Mesothelial cell of epicardium (in vitro differentiated cells): Measurements from ENCODE around the gene SUOX. TPM values are rescaled to one million over a fixed set of nuclear protein-coding genes. Genes with fewer than 3 reads are reported as not detected.
"Not testable (repeated sequence)": the region's sequence is repeated elsewhere in the genome, so short reads cannot be mapped to it uniquely, and the experiment has no call there.

Experiments used
- DNase-seq, 2 experiments: peaks; one replicate each; pipeline ENCODE4 v3.0.0; 2021; ENCODE audit warnings: low spot score in 2 of 2; ENCODE audit not compliant: unreplicated experiment in 2 of 2
- H3K27ac Mint-ChIP-seq: 2 replicates; pipeline ENCODE4 v1.8.0; 2021; ENCODE audit warnings: mixed read lengths
- H3K27me3 Mint-ChIP-seq: 2 replicates; pipeline ENCODE4 v1.8.0; 2021; ENCODE audit warnings: low read depth, mixed read lengths
- H3K36me3 Mint-ChIP-seq: 2 replicates; pipeline ENCODE4 v1.8.0; 2021; ENCODE audit warnings: mixed read lengths
- H3K4me1 Mint-ChIP-seq: 2 replicates; pipeline ENCODE4 v1.8.0; 2021; ENCODE audit warnings: mixed read lengths
- H3K4me3 Mint-ChIP-seq: 2 replicates; pipeline ENCODE4 v1.8.0; 2021; ENCODE audit warnings: mild to moderate bottlenecking, moderate library complexity, mixed read lengths
- H3K9me3 Mint-ChIP-seq: 2 replicates; pipeline ENCODE4 v1.8.0; 2021; ENCODE audit warnings: mixed read lengths
- total RNA-seq: library from RNA; stranded (reverse); gene quantifications from 3 replicates; pipeline ENCODE4 v1.2.1, GENCODE V29; 2021
- TF ChIP-seq, protein P1 (sequence below): fragments of 200-600 bp; sonication (generic); IDR thresholded peaks from one replicate; pipeline ENCODE4 v1.5.0; 2021; ENCODE audit warnings: antibody characterized with exemption; ENCODE audit not compliant: unreplicated experiment

SUOX gene
- total RNA-seq, 1 donor from 2014 or later = 38.9 TPM

DNA sequence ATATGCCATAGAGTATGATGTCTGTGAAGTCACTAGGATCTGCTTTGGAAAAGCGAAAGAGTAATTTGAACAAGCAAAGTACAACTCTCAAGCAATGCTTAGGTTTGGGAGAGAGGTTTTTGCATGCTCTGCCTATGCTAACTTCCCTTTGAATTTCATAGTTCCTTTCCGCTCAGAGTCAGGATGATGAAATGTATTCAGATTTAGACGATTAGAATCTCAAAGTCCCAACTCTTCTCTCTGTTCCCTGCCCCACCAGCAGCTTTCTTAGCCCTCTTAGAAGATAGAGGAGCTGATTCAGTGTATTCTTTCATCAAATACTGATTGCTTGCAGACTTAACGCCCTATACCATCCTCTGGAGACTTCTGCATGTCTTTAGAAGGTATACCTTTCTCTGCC, 11.7 kb upstream of the SUOX start:
- Mint-ChIP-seq H3K4me3 (no peak overlapping the region), H3K9me3 (no peaks in the 10 kb centered on the region), H3K27me3 (no peaks in the 10 kb centered on the region), H3K4me1 (no peaks in the 10 kb centered on the region), H3K27ac (no peak overlapping the region), H3K36me3 (peaks cover 27% of the 10 kb centered on the region)
- DNase-seq = no peak
- TF ChIP-seq, protein P1, sequence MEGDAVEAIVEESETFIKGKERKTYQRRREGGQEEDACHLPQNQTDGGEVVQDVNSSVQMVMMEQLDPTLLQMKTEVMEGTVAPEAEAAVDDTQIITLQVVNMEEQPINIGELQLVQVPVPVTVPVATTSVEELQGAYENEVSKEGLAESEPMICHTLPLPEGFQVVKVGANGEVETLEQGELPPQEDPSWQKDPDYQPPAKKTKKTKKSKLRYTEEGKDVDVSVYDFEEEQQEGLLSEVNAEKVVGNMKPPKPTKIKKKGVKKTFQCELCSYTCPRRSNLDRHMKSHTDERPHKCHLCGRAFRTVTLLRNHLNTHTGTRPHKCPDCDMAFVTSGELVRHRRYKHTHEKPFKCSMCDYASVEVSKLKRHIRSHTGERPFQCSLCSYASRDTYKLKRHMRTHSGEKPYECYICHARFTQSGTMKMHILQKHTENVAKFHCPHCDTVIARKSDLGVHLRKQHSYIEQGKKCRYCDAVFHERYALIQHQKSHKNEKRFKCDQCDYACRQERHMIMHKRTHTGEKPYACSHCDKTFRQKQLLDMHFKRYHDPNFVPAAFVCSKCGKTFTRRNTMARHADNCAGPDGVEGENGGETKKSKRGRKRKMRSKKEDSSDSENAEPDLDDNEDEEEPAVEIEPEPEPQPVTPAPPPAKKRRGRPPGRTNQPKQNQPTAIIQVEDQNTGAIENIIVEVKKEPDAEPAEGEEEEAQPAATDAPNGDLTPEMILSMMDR = no peak

DNA sequence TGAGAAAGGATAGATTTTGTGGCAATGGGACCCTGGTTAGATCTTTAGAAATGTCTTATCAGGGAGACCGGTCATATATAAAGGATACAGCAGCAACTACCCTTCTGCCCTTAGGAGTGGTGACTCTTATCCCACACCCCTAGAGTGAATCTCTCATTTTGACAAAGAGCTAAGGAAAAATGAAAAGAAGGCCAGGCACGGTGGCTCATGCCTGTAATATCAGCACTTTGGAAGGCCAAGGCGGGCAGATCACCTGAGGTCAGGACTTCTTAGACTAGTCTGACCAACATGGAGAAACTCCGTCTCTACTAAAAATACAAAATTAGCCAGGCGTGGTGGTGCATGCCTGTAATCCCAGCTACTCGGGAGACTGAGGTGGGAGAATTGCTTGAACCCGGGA, 11.1 kb upstream of the SUOX start:
- peaks cover 28% of the 10 kb centered on the region for H3K36me3 Mint-ChIP-seq
- H3K27ac Mint-ChIP-seq, DNase-seq, H3K4me3 Mint-ChIP-seq, H3K9me3 Mint-ChIP-seq, H3K27me3 Mint-ChIP-seq, H3K4me1 Mint-ChIP-seq: not testable (repeated sequence)

DNA sequence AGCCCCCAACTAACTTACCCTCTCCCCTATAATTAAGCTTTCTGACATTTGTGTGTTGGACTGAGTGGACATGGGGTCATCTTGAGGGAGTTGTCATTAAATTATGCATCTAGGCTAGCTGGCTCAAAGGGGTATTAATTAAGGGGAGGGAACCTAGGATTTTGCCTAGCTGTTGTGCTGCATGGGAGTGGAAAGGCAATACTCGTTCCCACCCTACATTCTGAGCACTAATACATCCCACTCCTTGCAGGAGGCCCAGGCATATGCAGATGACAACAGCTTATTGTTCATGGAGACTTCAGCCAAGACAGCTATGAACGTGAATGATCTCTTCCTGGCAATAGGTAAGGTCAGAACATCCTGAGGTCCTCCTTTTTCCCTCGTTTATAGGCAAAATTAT, 6.0 kb upstream of the SUOX start:
- H3K36me3 Mint-ChIP-seq = peaks cover 42% of the 10 kb centered on the region
- TF ChIP-seq, protein P1 = no peak
- H3K9me3 Mint-ChIP-seq = no peaks in the 10 kb centered on the region
- no peak overlapping the region for H3K27ac Mint-ChIP-seq
- DNase-seq = no peak
- H3K27me3 Mint-ChIP-seq = no peaks in the 10 kb centered on the region
- H3K4me1 Mint-ChIP-seq = no peaks in the 10 kb centered on the region
- no peak overlapping the region for H3K4me3 Mint-ChIP-seq

DNA sequence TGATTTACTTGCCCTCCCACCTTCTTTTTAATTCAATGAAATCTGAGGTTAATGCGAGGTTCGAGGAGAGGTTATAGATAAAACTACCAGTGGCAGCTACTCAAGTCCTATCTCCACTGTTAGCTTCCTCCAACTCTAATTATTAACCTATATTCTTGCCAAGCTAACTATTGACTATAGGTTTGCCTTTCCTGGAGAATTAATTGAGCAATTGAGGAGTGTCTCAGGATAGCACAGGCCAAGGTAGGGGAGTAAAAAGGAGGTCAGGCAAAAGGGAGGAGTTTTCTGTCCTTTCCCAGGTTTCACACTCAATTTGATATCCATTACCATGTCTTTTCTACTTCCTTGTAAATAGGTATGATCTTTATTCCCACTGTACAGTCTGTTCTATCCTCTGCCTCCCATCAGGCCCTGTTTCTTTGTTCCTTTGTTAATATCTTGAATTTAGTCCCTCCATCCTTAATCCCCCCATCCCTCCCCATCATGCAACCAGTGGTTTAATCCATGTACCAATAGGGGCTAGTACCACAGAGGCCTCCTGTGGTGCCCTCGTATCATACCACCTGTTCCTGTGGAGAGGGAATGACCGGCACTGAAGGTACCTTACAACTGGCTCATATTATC, 3.7 kb upstream of the SUOX start:
- Mint-ChIP-seq H3K4me3 (no peak overlapping the region), H3K4me1 (peaks cover 11% of the 10 kb centered on the region), H3K36me3 (peaks cover 42% of the 10 kb centered on the region), H3K27me3 (no peaks in the 10 kb centered on the region), H3K27ac (no peak overlapping the region), H3K9me3 (no peaks in the 10 kb centered on the region)
- TF ChIP-seq, protein P1 = no peak
- DNase-seq = no peak

DNA sequence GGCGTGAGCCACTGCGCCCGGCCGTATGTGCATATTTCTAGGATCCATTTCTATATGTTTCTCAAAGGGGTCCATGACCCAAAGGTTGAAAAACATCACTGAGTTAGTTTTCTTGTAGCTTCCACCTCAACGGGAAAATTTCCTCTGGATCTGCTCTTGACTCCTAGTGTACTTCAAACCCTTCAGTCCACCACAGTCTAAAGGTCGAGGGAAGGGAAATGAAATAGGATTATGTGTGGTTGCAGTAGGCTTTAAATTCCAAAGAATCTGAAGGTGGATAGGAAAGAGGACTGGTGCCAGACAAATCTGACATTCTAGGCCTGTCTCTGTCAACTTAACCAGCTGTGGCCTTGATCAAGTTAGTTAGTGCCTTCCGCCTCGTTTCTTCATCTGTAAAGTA, 1.7 kb upstream of the SUOX start:
- TF ChIP-seq, protein P1 = no peak
- H3K4me3 Mint-ChIP-seq = no peak overlapping the region
- peaks cover 11% of the 10 kb centered on the region for H3K4me1 Mint-ChIP-seq
- no peak overlapping the region for H3K27ac Mint-ChIP-seq
- no peaks in the 10 kb centered on the region for H3K9me3 Mint-ChIP-seq
- no peaks in the 10 kb centered on the region for H3K27me3 Mint-ChIP-seq
- no peak for DNase-seq
- peaks cover 30% of the 10 kb centered on the region for H3K36me3 Mint-ChIP-seq

DNA sequence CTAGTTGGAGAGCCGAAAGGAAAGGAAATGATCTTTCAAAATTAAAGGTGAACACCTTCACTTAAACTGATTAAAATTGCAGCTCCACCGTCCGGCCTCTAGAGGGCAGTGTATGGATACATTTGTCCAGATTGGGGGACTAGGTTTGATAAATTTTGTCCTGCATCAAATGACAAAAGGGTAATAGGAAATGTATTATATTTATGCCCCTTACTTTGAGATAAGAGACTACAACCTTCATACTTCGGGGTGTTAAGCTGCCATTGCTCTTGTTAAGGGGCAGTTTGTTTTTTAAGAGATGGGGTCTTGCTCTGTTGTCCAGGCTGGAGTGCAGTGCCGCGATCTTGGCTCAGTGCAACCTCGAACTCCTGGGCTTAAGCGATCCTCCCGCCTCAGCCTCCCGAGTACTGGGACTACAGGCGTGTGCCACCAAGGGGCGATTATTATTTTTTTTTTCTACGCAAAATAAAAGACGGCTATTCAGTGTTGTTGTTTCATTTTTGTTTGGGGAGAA, 818 bp upstream of the SUOX start:
- Mint-ChIP-seq H3K27ac (peak overlapping the region; percentile 95), H3K27me3 (no peaks in the 10 kb centered on the region), H3K36me3 (peaks cover 21% of the 10 kb centered on the region), H3K4me1 (peaks cover 11% of the 10 kb centered on the region), H3K9me3 (no peaks in the 10 kb centered on the region), H3K4me3 (peak overlapping the region; percentile 98)
- DNase-seq = peak in 1 of 2 experiments; percentile 48
- TF ChIP-seq, protein P1 = peak; percentile 79
